Raji (cell line): Measurements from ENCODE around the gene HOXC6.

Experiments used
- POLR2A ChIP-seq: IDR thresholded peaks from 2 replicates; pipeline ENCODE4 v1.6.1; 2011; ENCODE audit warnings: low read depth, low read length, control low read depth; ENCODE audit not compliant: insufficient read depth

The HOXC6 gene

GRCh38 chr12:54045401-54045800 lies 17.2 kb downstream of the HOXC6 start:
- TF ChIP-seq POLR2A = no peak

GRCh38 chr12:54045868-54046521 lies 17.8 kb downstream of the HOXC6 start:
- no peak for TF ChIP-seq POLR2A

GRCh38 chr12:54046809-54047159 lies 18.5 kb downstream of the HOXC6 start:
- TF ChIP-seq POLR2A = no peak

GRCh38 chr12:54047160-54047963 lies 19.1 kb downstream of the HOXC6 start:
- no peak for TF ChIP-seq POLR2A

- no peak for TF ChIP-seq POLR2A
Observed at GRCh38 chr12:54047964-54048303, 19.7 kb downstream of the HOXC6 start.

- TF ChIP-seq POLR2A = no peak
Observed at GRCh38 chr12:54048406-54049093, 20.3 kb downstream of the HOXC6 start.

- TF ChIP-seq POLR2A = no peak
Observed at GRCh38 chr12:54049108-54049507, 20.9 kb downstream of the HOXC6 start.

GRCh38 chr12:54050482-54050810 lies 22.2 kb downstream of the HOXC6 start:
- TF ChIP-seq POLR2A = no peak

- TF ChIP-seq POLR2A = no peak
Observed at GRCh38 chr12:54051026-54051842, 23.0 kb downstream of the HOXC6 start.

GRCh38 chr12:54051874-54052437 lies 23.7 kb downstream of the HOXC6 start:
- no peak for TF ChIP-seq POLR2A

GRCh38 chr12:54052438-54053002 lies 24.3 kb downstream of the HOXC6 start:
- no peak for TF ChIP-seq POLR2A

GRCh38 chr12:54053003-54053750 lies 24.9 kb downstream of the HOXC6 start:
- TF ChIP-seq POLR2A = peak; percentile 85

GRCh38 chr12:54053751-54054741 lies 25.8 kb downstream of the HOXC6 start, which contains the start of gene HOXC4:
Gene HOXC4 (plus strand): TSS chr12:54053835. CDS start chr12:54053923, 88 bp downstream.
- TF ChIP-seq POLR2A = no peak
